ENCODE measurements around the gene TASL. TPM values are rescaled to one million over a fixed set of nuclear protein-coding genes. Genes with fewer than 3 reads are reported as not detected.

TASL gene
- total and polyA plus RNA-seq, 2 of the 8 experiments (the other 6 are each of a cell fraction or from before 2014, with no cell fraction given) = not detected

- no peak for TF ChIP-seq EP300 (IDR thresholded peaks at IDR 0.05; ENCODE audit: borderline replicate concordance in 1 of 2, low read depth in 2 of 2, low read length in 2 of 2)
- TF ChIP-seq TEAD4 (IDR thresholded peaks at IDR 0.05; ENCODE audit: low read depth, low read length) = no peak
- no peak for TF ChIP-seq KDM4A (IDR thresholded peaks at IDR 0.05; ENCODE audit: low read depth, low read length, severe bottlenecking)
- TF ChIP-seq TCF12 (IDR thresholded peaks at IDR 0.05; ENCODE audit: low read depth, low read length) = no peak
- no peak for TF ChIP-seq KDM1A (IDR thresholded peaks at IDR 0.05; ENCODE audit: borderline replicate concordance, low read length)
These were observed 5.6 kb downstream of the TASL start (continued) for GRCh38 chrX:30572004-30572403.
